K562 (cell line): ENCODE measurements around the gene ANO7. TPM values are rescaled to one million over a fixed set of nuclear protein-coding genes. Genes with fewer than 3 reads are reported as not detected.

ENCODE experiments used
- ATAC-seq: fragments of 200-7000 bp; cut with Tn5 transposase; 3 replicates; pipeline ENCODE4 v1.9.1; 2020; ENCODE audit warnings: moderate library complexity
- BruUV-seq: library from RNA; stranded (reverse); fragments of 400-500 nt; replicated peaks from 2 replicates; lab custom pipeline; 2021; lab: Mats Ljungman, UMichigan
- CTCF ChIA-PET: fragments of 300-600 bp; formaldehyde crosslinking; extraction: SDS; loops from one replicate; lab custom pipeline; 2021; ENCODE audit warnings: low intra/inter-chr PET ratio; lab: Yijun Ruan, JAX
- POLR2A ChIA-PET: fragments of 300-600, 350-650 bp; sonication (Branson Sonifier 250); formaldehyde crosslinking; extraction: SDS; loops from one replicate; lab custom pipeline; 2021; ENCODE audit warnings: antibody characterized with exemption, inconsistent platforms; lab: Yijun Ruan, JAX
- DNase-seq, 4 experiments: peaks; one replicate each; pipeline versions ENCODE4 v3.0.0 to v3.0.0-alpha.2; 2011 to 2018; ENCODE audit warnings: low spot score in 3 of 4, mixed read lengths in 3 of 4; ENCODE audit errors: extremely low read depth in 1 of 4
- FAIRE-seq: peaks from 2 replicates; lab custom pipeline; 2011; peaks lifted over from hg19 to GRCh38; lab: Jason Lieb, UNC
- H2AFZ ChIP-seq: 2 replicates; pipeline ENCODE4 v1.6.0; 2011; ENCODE audit warnings: low read depth, low read length, control low read depth, inconsistent platforms
- H3K27ac ChIP-seq: fragments of 200-600 bp; 3 replicates; pipeline ENCODE4 v1.8.0; 2011; ENCODE audit warnings: low read depth, mild to moderate bottlenecking, control low read depth, inconsistent platforms, low read length, moderate library complexity, mixed read lengths; ENCODE audit errors: extremely low read depth
- H3K27me3 ChIP-seq, 2 experiments: fragments of 300-600 bp in 1 of 2; 2 replicates in 1 of 2; 3 replicates in 1 of 2; pipeline versions ENCODE4 v1.6.0 to v1.8.0; 2011; ENCODE audit warnings: inconsistent platforms in 2 of 2, low read length in 2 of 2, mild to moderate bottlenecking in 1 of 2, mixed read lengths in 1 of 2, moderate library complexity in 1 of 2; ENCODE audit not compliant: control insufficient read depth in 2 of 2, insufficient read depth in 2 of 2
- H3K36me3 ChIP-seq: fragments of 300-600 bp; 3 replicates; pipeline ENCODE4 v1.8.0; 2011; ENCODE audit warnings: mild to moderate bottlenecking, low read length, inconsistent platforms; ENCODE audit not compliant: control insufficient read depth, insufficient read depth
- H3K4me1 ChIP-seq, 2 experiments: fragments of 200-600 bp in 1 of 2; replicated peaks in 1 of 2; 2 replicates in 1 of 2; 3 replicates in 1 of 2; pipeline versions ENCODE4 v1.5.1 to v1.8.0; 2011; ENCODE audit warnings: inconsistent platforms in 2 of 2, low read length in 2 of 2, mild to moderate bottlenecking in 1 of 2, mixed read lengths in 1 of 2, moderate library complexity in 1 of 2; ENCODE audit not compliant: control insufficient read depth in 2 of 2, insufficient read depth in 2 of 2
- H3K4me2 ChIP-seq: 2 replicates; pipeline ENCODE4 v1.6.1; 2011; ENCODE audit warnings: low read length, control low read depth, inconsistent platforms, mixed read lengths; ENCODE audit not compliant: insufficient read depth
- H3K4me3 ChIP-seq: fragments of 200-600 bp; sonication (generic), shearing (Covaris generic); 2 replicates; pipeline ENCODE4 v1.5.1; 2016; ENCODE audit warnings: control low read depth, inconsistent platforms
- H3K79me2 ChIP-seq: fragments of 200-600 bp; 3 replicates; pipeline ENCODE4 v1.8.0; 2011; ENCODE audit warnings: low read length, inconsistent platforms; ENCODE audit not compliant: control insufficient read depth, insufficient read depth
- H3K9ac ChIP-seq, 2 experiments: 2 replicates each; pipeline versions ENCODE4 v1.6.0 to v1.6.1; 2011; ENCODE audit warnings: low read depth in 2 of 2, low read length in 2 of 2, control low read depth in 1 of 2, inconsistent platforms in 1 of 2, mild to moderate bottlenecking in 1 of 2, mixed read lengths in 1 of 2; ENCODE audit not compliant: insufficient read depth in 1 of 2
- H3K9me1 ChIP-seq: one replicate; pipeline ENCODE4 v1.6.0; 2011; ENCODE audit warnings: inconsistent platforms, mild to moderate bottlenecking, low read length, moderate library complexity; ENCODE audit not compliant: control insufficient read depth, insufficient read depth
- H3K9me3 ChIP-seq: replicated peaks from 2 replicates; pipeline ENCODE4 v1.5.1; 2011; ENCODE audit warnings: low read depth, low read length, inconsistent platforms; ENCODE audit not compliant: control insufficient read depth, insufficient read depth
- H4K20me1 ChIP-seq: replicated peaks from 2 replicates; pipeline ENCODE4 v1.6.1; 2011; ENCODE audit warnings: low read length, inconsistent platforms, mixed read lengths; ENCODE audit not compliant: control insufficient read depth, insufficient read depth
- FOXJ2 ChIP-seq: fragments of 200-800 bp; sonication (Bioruptor generic); IDR thresholded peaks from 2 replicates; pipeline ENCODE4 v1.6.1; 2016; ENCODE audit warnings: missing genetic modification characterization, missing compliant biosample characterization
- HNRNPLL ChIP-seq: fragments of 200-400 bp; formaldehyde crosslinking; IDR thresholded peaks from 2 replicates; pipeline ENCODE4 v1.6.1; 2017; ENCODE audit warnings: low read length, low read depth, mild to moderate bottlenecking; ENCODE audit not compliant: poor library complexity, severe bottlenecking
- JUND ChIP-seq, 2 experiments: IDR thresholded peaks; 2 replicates in 1 of 2; 3 replicates in 1 of 2; pipeline ENCODE4 v1.6.1; 2011; ENCODE audit warnings: borderline replicate concordance in 2 of 2, low read depth in 2 of 2, low read length in 2 of 2, improper control_type of control experiment in 1 of 2, missing biosample characterization in 1 of 2, missing genetic modification characterization in 1 of 2, missing genetic modification reagents in 1 of 2
- ZNF384 ChIP-seq: IDR thresholded peaks from 2 replicates; pipeline ENCODE4 v1.6.1; 2012; ENCODE audit warnings: low read depth, low read length, improper control_type of control experiment
- WGBS: fragments of 100-300 bp; shearing (Covaris generic); methylation state at CpG from one replicate; pipeline ENCODE4 v1.1.6; 2016; ENCODE audit warnings: low coverage, mixed read lengths; ENCODE audit not compliant: insufficient coverage; ENCODE audit errors: missing lambda C conversion rate; 5-methylcytosine and 5-hydroxymethylcytosine counted together
- in situ Hi-C: fragments of 300-500 bp; cut with MboI; formaldehyde crosslinking; loops from 4 replicates; pipeline ENCODE4 v1.15.0; 2018; ENCODE audit warnings: inconsistent platforms, mixed read lengths
- intact Hi-C: fragments of 100-400 bp; cut with micrococcal nuclease; formaldehyde crosslinking; loops from 2 replicates; pipeline ENCODE4 v1.14.2; 2022
- polyA plus RNA-seq, 8 experiments: library from polyadenylated mRNA; depleted of rRNA in 4 of 8; stranded (reverse) in 5 of 8; unstranded in 3 of 8; fragments of >200 nt; fragmentation: Nextera tagmentation in 2 of 8; fragmentation: Illumina TruSeq in 1 of 8; extraction: Ambion mirVana in 2 of 8; extraction: Trizol in 1 of 8; gene quantifications; 2 replicates each; pipeline versions ENCODE4 v1.2.1 to v1.2.3, GENCODE V29; 2011 to 2014; ENCODE audit warnings: inconsistent platforms in 1 of 8, missing spikeins in 1 of 8
- total RNA-seq, 7 experiments: library from RNA; depleted of rRNA in 6 of 7; stranded (reverse); fragments of >200 nt in 6 of 7; fragmentation: Illumina TruSeq in 2 of 7; extraction: Trizol in 2 of 7; gene quantifications; 2 replicates each; pipeline versions ENCODE4 v1.2.1 to v1.2.3, GENCODE V29; 2011 to 2021; ENCODE audit warnings: low replicate concordance in 1 of 7
- TF ChIP-seq, protein P1 (sequence below), 2 experiments: fragments of 450-650 bp in 1 of 2; sonication (generic) in 1 of 2; formaldehyde crosslinking in 1 of 2; IDR thresholded peaks in 1 of 2; conservative IDR thresholded peaks in 1 of 2; 2 replicates each; pipeline versions ENCODE4 v1.6.1 to v1.8.1; 2016 to 2023; ENCODE audit warnings: mild to moderate bottlenecking in 2 of 2, moderate library complexity in 2 of 2, inconsistent platforms in 1 of 2, missing genetic modification reagents in 1 of 2

Gene ANO7
- total and polyA plus RNA-seq, 9 of the 15 experiments (the other 6 are each of a cell fraction or from before 2014, with no cell fraction given), result 0.28 to 5.1 (median 1.1) TPM

- Histone ChIP-seq H3K9me1 (no peaks in the 10 kb centered on the region), H3K4me1 (no peaks in the 10 kb centered on the region), H3K27ac (no peak overlapping the region), H3K4me2 (no peak overlapping the region), H3K9me3 (no peaks in the 10 kb centered on the region), H2AFZ (no peak overlapping the region), H3K9ac (no peak overlapping the region), H3K36me3 (peaks cover 50% of the 10 kb centered on the region; the same call in 1 of the 3 replicates), H3K79me2 (no peaks in the 10 kb centered on the region), H4K20me1 (no peaks in the 10 kb centered on the region; the same call in 1 of the 2 replicates), H3K4me3 (no peak overlapping the region), H3K27me3 (no peaks in the 10 kb centered on the region)
- no TSS peak for BruUV-seq
- in situ Hi-C loops, result no loop called here
- intact Hi-C loops, result no loop called here
- TF ChIP-seq JUND (IDR thresholded peaks at IDR 0.05; ENCODE audit: borderline replicate concordance, low read depth, low read length) (peak; percentile 26; the same call in 1 of the 2 replicates), JUND (tag; IDR thresholded peaks at IDR 0.05; ENCODE audit: borderline replicate concordance, low read depth, low read length) (no peak), ZNF384 (peak; percentile 40; the same call in 1 of the 2 replicates), HNRNPLL (no peak), FOXJ2 (tag) (no peak)
- TF ChIP-seq, protein P1, sequence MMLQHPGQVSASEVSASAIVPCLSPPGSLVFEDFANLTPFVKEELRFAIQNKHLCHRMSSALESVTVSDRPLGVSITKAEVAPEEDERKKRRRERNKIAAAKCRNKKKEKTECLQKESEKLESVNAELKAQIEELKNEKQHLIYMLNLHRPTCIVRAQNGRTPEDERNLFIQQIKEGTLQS (IDR thresholded peaks at IDR 0.05), result peak; percentile 29; the same call in 1 of the 2 replicates
- TF ChIP-seq, protein P1 (CRISPR knock-in tag; conservative IDR thresholded peaks at IDR 0.05), result no peak
- CTCF ChIA-PET, result no interaction called here
- ATAC-seq (no peak), DNase-seq (peak in 1 of 4 experiments; percentile 11), FAIRE-seq (no peak)
- 35% methylated on average over 3 of the region's 3 CpGs for WGBS
- POLR2A ChIA-PET, result no interaction called here
These were observed 24.8 kb upstream of the ANO7 start for GRCh38 chr2:241163601-241164118.
